Stimulated activated effector memory CD8-positive, alpha-beta T cell treated with anti-CD3 and anti-CD28 coated beads, Interleukin-12 subunit alpha, Interleukin-12 subunit beta, amount 100 ng/mL, for 72 hours (primary cell): ENCODE measurements around the gene GUK1.
A peak's percentile ranks its signal among the peaks of the same experiment; 100 is the strongest.

Source experiments
- ATAC-seq: fragments of 150-1000 bp; cut with Tn5 transposase; 2 replicates; pipeline ENCODE4 v1.10.0; 2021
- DNase-seq, 2 donors: peaks; one replicate each; pipeline ENCODE4 v3.0.0; 2021 to 2022; ENCODE audit warnings: low spot score in 2 of 2
- H3K27ac Mint-ChIP-seq: one replicate; pipeline ENCODE4 v1.8.0; 2022; ENCODE audit warnings: mild to moderate bottlenecking, mixed read lengths
- H3K36me3 Mint-ChIP-seq: one replicate; pipeline ENCODE4 v1.8.0; 2022; ENCODE audit warnings: mild to moderate bottlenecking, mixed read lengths
- H3K4me1 Mint-ChIP-seq: one replicate; pipeline ENCODE4 v1.8.0; 2022; ENCODE audit warnings: mixed read lengths
- H3K4me3 Mint-ChIP-seq: one replicate; pipeline ENCODE4 v1.8.0; 2022; ENCODE audit warnings: mild to moderate bottlenecking, mixed read lengths
- H3K9me3 Mint-ChIP-seq: one replicate; pipeline ENCODE4 v1.8.0; 2022; ENCODE audit warnings: mixed read lengths

Gene GUK1

DNA sequence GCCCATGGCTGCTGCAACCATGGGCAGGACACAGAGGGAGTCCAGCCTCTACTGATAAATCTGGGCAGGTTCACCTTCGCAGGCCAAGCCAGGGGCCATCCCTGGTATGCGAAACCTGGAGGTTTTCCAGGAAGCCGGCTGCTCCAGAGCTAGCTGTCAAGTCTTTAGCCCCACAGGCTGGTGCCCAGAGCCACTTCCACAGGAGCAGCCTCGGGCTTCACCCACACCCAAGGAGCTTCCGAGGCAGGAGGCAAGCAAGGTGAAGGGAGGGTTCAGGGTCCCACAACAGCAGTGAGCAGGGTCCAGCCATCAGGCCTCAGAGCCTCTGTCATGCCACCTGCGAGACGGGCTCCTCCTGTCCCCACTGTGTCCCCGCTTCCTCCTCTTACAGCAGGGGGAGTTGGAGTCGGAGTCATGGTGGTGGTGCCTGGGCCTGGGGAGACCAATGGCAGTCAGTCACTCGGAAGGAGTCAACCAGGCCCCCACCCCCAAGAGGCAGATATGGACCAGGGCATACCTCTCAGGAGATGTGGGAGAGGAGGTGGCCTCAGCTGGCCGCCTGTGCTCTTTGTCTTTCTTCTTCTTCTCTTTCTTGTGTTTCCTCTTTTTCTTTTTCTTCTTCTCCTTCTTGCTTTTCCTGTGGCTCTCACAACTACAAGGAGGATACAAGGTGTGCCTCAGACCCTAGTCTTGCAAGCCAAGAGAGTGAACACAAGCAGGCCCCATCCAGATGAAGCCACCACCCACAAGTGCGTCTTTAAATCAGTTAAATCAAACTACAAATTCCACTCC lies 39.1 kb upstream of the GUK1 start:
- H3K27ac Mint-ChIP-seq = peak overlapping the region; percentile 90
- peak overlapping the region; percentile 89 for H3K4me3 Mint-ChIP-seq
- no peaks in the 10 kb centered on the region for H3K9me3 Mint-ChIP-seq
- peaks cover 59% of the 10 kb centered on the region for H3K4me1 Mint-ChIP-seq
- ATAC-seq (no peak), DNase-seq (no peak)
- peaks cover 75% of the 10 kb centered on the region for H3K36me3 Mint-ChIP-seq

- peaks cover 61% of the 10 kb centered on the region for H3K4me1 Mint-ChIP-seq
- no peak for ATAC-seq
These were observed 38.5 kb upstream of the GUK1 start for GRCh38 chr1:228101614-228101993.

DNA sequence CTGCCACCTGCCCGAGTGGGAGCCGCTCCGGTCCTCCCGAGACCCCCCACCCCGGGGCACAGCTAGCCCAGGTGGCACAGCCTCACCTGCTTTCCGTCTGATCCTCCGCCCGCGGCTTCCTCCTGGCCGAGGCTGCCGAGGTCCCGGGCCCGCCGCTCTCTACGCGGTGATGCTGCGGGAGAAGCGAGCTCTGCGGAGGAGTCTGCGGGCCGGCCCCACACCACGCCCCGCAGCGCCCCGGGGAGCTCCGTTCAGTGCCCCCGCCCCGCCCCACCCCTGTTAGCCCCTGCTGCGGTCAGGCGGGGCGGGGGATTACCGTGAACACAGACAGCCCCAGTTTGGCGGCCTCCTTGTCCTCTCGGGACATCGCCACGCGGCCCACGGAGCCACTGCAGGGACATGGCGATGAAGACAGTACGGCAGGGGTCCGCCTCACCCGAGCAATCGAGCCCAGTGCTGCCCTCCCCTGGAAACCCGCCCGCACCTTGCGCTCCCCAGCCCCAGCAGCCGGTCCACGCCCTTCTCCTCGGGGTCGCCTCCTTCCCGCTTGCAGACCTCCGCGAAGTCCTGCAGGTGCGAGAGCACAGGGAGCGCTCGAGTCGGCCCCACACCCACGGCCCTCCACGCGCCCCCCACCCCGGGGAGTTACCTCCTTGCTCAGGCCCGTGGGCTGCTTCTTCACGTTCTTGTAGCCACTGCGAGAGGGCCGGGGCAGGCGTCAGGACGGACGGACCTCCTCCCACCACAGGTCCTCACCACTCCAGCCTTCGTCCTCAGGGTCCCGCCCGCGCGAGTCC lies 37.9 kb upstream of the GUK1 start:
- Mint-ChIP-seq H3K9me3 (no peaks in the 10 kb centered on the region), H3K4me3 (peak overlapping the region; percentile 89), H3K36me3 (peaks cover 77% of the 10 kb centered on the region), H3K27ac (peak overlapping the region; percentile 90), H3K4me1 (peaks cover 59% of the 10 kb centered on the region)
- DNase-seq (peak in 1 of 2 donors; percentile 77), ATAC-seq (peak; percentile 55)

More at GRCh38 chr1:228101614-228101993, 38.5 kb upstream of the GUK1 start:
- peaks cover 77% of the 10 kb centered on the region for H3K36me3 Mint-ChIP-seq
- H3K27ac Mint-ChIP-seq = peak overlapping the region; percentile 90
- H3K4me3 Mint-ChIP-seq = peak overlapping the region; percentile 89
- H3K9me3 Mint-ChIP-seq = no peaks in the 10 kb centered on the region
- no peak for DNase-seq

- peak; percentile 87 for ATAC-seq
- Mint-ChIP-seq H3K4me3 (peak within 1 kb of the TSS; percentile 89), H3K4me1 (peaks cover 57% of the 10 kb centered on the region), H3K9me3 (no peaks in the 10 kb centered on the region), H3K36me3 (peaks cover 74% of the 10 kb centered on the region), H3K27ac (peak within 1 kb of the TSS; percentile 90)
- DNase-seq = peak; percentile 93 to 98
These were observed 37.1 kb upstream of the GUK1 start, which contains the start of gene C1orf35 for GRCh38 chr1:228102791-228103620. TSS of gene C1orf35 (minus strand) at chr1:228103325. CDS start at chr1:228103227, 98 bp downstream.

GRCh38 chr1:228104526-228105269 lies 35.4 kb upstream of the GUK1 start:
- H3K4me1 Mint-ChIP-seq = peaks cover 62% of the 10 kb centered on the region
- no peaks in the 10 kb centered on the region for H3K9me3 Mint-ChIP-seq
- H3K36me3 Mint-ChIP-seq = peaks cover 66% of the 10 kb centered on the region

DNA sequence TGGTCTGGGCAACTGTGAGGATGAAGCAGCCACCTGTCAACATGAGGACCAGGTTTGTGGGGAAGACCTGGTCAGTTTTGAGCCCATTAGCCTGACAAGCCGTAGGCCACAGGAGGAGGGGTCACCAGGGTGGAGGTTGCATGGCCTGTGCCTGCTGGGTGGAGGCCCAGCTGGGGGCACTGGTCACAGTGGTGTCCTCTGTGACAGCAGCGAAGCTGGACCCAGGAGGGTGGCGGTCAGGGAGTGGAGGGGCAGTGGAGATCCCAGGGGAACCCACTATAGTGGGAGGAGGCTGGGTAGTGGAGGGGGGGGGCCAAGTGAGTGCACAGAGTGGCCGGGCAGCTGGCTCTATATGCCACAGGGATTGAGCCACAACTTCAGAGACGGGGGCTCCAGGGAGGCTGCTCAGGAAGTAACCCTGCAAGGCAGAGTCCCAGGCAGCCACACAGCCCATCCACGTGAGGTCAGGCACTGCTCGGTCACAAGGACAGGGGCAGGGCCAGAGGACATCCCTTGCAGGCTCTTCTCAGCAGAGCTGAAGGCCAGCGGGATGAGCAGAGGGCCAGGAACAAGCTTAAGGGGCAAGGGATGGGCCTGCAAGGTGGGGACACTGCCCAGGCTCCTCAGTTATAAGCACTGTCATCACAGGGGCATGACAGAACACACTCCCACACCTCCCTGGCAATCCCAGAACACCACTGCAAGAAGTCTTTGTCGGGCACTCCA lies 34.6 kb upstream of the GUK1 start:
- Mint-ChIP-seq H3K4me1 (peaks cover 63% of the 10 kb centered on the region), H3K27ac (no peak overlapping the region), H3K4me3 (no peak overlapping the region), H3K36me3 (peaks cover 60% of the 10 kb centered on the region), H3K9me3 (no peaks in the 10 kb centered on the region)
- ATAC-seq = no peak
- DNase-seq = no peak

More at GRCh38 chr1:228104526-228105269, 35.4 kb upstream of the GUK1 start:
- DNase-seq = no peak
- Mint-ChIP-seq H3K4me3 (peak overlapping the region; percentile 89), H3K27ac (peak overlapping the region; percentile 90)
- no peak for ATAC-seq

DNA sequence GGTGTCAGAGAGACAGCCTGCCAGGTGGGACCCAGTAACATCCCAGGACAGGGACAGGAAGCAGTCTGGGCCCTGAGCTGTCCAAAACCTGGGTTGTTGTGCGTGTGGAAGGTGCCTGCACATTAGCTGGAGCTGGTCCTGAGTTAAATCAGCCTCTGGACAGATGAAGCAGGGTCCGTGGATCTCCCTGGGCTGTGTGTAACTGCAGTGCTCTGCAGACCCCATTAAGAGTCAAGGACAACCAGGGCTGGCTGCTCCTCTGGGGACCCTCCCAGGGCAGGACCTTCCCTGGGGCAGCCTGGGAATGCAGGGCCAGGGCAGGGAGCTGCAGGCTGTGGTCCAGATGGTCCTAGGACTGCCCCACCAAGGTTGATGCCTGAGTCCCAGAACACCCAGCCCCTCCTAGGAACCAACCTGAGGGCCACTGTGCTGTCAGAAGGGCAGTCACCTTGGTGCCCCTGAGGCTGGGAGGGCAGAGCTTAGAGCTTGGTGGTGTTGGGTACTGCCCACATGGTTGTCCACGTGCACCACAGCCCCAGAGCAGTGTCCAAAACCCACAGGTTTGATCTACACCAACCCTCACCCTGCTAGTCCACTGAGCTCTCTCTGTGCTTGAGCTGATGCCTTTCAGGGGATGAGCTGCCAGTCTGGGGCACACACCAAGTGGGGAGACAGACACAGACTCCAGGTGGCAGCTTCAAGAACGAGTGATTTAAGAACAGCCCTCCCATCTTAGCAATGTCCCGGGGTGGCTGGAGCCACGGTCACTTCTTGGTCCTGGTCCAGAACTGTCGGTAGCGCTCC lies 33.9 kb upstream of the GUK1 start:
- no peak for ATAC-seq
- DNase-seq = no peak
- H3K27ac Mint-ChIP-seq = no peak overlapping the region
- peaks cover 53% of the 10 kb centered on the region for H3K36me3 Mint-ChIP-seq
- no peak overlapping the region for H3K4me3 Mint-ChIP-seq
- no peaks in the 10 kb centered on the region for H3K9me3 Mint-ChIP-seq
- H3K4me1 Mint-ChIP-seq = peaks cover 61% of the 10 kb centered on the region

DNA sequence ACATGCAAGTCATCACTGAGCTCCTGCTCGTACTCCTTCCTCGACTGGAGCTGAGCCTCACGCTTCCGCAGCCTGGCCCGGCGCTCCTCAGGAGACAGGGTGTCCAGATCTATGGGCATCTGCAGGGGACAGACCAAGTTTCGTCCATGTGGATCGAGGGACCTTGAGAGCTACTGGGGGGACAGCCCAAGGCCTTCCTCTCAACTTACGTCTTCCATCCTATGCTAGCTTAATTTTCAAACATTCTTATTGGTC lies 33.4 kb upstream of the GUK1 start:
- ATAC-seq (no peak), DNase-seq (no peak)
- Mint-ChIP-seq H3K4me1 (peaks cover 56% of the 10 kb centered on the region), H3K9me3 (no peaks in the 10 kb centered on the region), H3K4me3 (no peak overlapping the region), H3K27ac (no peak overlapping the region), H3K36me3 (peaks cover 47% of the 10 kb centered on the region)

DNA sequence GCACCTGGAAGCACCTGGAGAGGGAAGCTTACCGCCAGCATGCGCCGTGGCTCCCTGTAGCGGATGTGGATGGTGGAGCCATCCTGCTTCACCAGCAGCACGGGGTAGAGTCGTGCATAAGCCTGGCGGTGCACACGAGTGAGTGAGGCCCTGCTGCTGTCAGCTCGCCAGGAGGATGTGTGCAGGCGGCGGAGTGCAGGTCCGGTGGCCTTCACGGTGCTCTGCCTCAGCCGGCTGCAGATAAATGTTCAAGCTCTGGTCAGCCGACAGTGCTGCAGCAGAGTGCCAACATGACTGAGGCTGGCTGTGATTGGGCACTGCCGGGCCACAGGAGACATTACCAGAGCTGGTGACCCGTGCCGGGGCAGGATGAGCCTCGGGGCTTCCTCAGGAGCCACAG lies 32.4 kb upstream of the GUK1 start:
- no peak for ATAC-seq
- Mint-ChIP-seq H3K36me3 (peaks cover 46% of the 10 kb centered on the region), H3K4me1 (peaks cover 54% of the 10 kb centered on the region), H3K9me3 (no peaks in the 10 kb centered on the region), H3K4me3 (peak overlapping the region; percentile 91), H3K27ac (no peak overlapping the region)
- no peak for DNase-seq

- Mint-ChIP-seq H3K4me3 (peak overlapping the region; percentile 91), H3K9me3 (no peaks in the 10 kb centered on the region), H3K36me3 (peaks cover 43% of the 10 kb centered on the region), H3K4me1 (peaks cover 54% of the 10 kb centered on the region), H3K27ac (peak overlapping the region; percentile 94)
- DNase-seq (no peak), ATAC-seq (no peak)
These were observed 31.9 kb upstream of the GUK1 start for GRCh38 chr1:228108055-228108690.

DNA sequence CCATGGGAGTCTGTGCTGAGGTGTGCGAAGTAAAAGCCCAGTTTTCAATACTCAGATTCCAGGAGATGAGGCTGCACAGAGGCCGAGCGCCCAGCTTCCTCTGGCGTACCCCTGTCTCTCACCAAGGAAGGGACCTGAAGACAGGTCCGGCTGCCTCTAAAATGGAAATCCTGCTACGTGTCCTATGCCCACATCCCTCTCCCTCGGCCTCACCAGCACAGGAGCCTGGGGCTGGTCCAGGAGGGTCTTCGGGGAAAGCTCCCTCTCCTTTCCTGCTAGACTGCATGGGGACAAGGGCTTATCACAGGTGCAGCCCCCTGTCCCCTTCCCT lies 31.4 kb upstream of the GUK1 start:
- Mint-ChIP-seq H3K9me3 (no peaks in the 10 kb centered on the region), H3K4me3 (peak overlapping the region; percentile 91)
- no peak for ATAC-seq

GRCh38 chr1:228109073-228109961 lies 30.8 kb upstream of the GUK1 start, which contains the start of gene MRPL55:
TSS of gene MRPL55 (minus strand) at chr1:228109299. CDS start at chr1:228108260, 1,039 bp downstream.
- peak within 1 kb of the TSS; percentile 91 for H3K4me3 Mint-ChIP-seq
- ATAC-seq = peak; percentile 96

More for the DNA sequence above, 31.4 kb upstream of the GUK1 start:
- Mint-ChIP-seq H3K36me3 (peaks cover 38% of the 10 kb centered on the region), H3K27ac (peak overlapping the region; percentile 94), H3K4me1 (peaks cover 48% of the 10 kb centered on the region)
- no peak for DNase-seq

More at GRCh38 chr1:228109073-228109961, 30.8 kb upstream of the GUK1 start, which contains the start of gene MRPL55:
- DNase-seq = peak; percentile 100
- Mint-ChIP-seq H3K36me3 (peaks cover 38% of the 10 kb centered on the region), H3K4me1 (peaks cover 42% of the 10 kb centered on the region), H3K27ac (peak within 1 kb of the TSS; percentile 94), H3K9me3 (no peaks in the 10 kb centered on the region)
